ENCODE data around the gene TMEM63B.
A peak's percentile ranks its signal among the peaks of the same experiment; 100 is the strongest.
"Not testable (repeated sequence)": the region's sequence is repeated elsewhere in the genome, so short reads cannot be mapped to it uniquely, and the experiment has no call there.

Gene TMEM63B

DNA sequence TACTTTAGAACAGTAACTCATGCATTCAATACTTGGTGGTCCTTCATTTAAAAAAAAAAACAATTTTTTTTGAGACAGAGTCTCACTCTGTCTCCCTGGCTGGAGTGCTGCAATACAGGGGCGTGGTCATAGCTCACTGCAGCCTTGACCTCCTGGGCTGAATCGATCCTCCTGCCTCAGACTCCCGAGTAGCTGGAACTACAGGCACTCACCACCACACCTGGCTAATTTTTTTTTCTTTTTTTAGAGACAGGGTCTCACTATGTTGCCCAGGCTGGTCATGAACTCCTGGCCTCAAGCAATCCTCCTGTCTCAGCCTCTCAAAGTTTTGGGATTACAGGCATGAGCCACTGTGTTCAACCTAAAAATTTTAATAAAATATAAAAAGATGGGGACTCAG is 17.2 kb downstream of the TMEM63B start:
- not testable (repeated sequence) for DNase-seq (ENCODE audit: low read depth)

DNA sequence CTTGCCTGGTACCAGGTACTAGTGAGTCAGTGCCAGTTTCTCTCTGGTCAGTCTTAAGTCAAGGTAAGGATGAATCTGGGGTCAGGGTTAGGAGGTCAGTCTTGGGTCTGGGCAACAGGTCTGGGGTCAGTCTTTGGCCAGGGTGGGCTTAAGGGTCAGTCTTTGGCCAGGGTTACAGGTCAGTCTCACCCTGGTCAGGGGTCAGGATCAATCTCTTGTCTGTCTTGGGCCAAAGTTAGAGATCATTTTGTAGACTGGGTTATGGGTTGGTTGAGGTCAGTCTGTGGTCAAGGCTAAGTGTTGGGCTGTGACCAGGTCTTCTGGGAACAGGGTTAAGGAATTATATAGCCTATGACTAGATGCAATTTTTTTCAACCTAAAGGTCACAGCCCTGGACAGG is 18.5 kb downstream of the TMEM63B start:
- no peak for DNase-seq (ENCODE audit: low read depth)

DNA sequence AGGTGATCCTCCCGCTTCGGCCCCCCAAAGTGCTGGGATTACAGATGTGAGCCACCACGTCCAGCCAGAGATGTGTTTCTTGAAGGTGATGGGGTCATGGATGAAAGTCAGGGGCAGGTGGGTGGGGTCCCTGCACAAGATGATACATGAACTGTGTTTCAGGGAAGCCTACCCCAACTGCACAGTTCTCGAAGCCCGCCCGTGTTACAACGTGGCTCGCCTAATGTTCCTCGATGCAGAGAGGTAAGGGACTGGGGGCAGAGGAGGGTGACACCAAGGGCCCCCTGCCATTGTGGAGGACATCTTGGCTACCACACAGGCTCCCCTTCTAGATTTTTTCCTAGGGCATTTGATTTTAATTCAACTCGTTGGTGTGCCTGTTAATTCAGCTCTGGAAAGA is 19.3 kb downstream of the TMEM63B start:
- no peak for DNase-seq (ENCODE audit: low read depth)

DNA sequence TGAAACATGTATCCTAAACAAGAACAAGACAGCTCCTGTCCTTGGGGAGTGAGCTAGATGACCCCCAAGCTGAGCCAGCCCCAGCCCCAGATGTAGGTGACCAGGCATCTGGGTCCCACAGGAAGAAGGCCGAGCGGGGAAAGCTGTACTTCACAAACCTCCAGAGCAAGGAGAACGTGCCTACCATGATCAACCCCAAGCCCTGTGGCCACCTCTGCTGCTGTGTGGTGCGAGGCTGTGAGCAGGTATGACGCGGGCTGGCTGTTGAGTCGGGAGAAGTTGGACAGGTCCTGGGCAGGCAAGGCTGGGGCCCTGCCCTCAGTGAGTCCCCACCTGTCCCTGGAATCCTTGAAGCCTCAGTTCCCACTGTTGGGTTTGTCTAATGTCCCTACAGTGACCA is 19.9 kb downstream of the TMEM63B start:
- no peak for DNase-seq (ENCODE audit: low read depth)

DNA sequence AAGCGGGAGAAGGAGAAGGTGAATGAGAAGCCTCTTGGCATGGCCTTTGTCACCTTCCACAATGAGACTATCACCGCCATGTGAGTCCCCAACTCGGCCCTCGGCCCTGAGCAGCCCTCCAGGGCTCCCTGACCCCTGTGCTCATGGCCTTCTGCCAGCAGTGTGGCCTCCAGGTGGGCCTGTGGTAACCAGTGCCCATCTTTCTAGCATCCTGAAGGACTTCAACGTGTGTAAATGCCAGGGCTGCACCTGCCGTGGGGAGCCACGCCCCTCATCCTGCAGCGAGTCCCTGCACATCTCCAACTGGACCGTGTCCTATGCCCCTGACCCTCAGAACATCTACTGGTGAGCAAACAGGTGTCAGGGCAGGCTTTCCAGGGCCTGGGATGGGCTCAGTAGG is 21.0 kb downstream of the TMEM63B start:
- no peak for DNase-seq (ENCODE audit: low read depth)

DNA sequence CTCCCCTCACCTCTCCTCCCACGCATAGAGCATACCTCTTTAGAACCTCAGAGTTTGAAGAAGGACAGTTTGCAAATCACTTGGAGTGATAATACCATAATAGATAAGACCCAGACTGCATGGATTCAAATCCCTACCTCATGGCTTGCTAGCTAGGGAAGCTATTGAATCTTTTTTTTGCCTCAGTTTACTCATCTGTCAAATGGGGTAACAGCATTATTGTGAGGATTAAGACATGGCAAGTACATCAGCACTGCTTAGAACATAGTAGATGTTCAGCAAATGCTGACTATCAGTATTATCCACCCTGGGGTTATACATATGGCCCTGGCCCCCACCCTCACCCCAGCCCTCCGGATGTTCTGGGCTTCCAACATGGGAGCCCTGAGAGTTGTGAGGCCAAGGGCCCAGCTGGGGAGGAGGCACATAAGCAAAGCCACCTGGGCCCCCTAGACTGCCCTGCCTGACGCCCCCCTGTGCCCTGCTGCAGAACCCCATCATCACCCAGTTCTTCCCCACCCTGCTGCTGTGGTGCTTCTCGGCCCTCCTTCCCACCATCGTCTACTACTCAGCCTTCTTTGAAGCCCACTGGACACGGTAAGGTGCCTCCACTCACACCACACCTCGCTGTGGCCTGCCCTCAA is 22.1 kb downstream of the TMEM63B start:
- DNase-seq (ENCODE audit: low read depth): no peak

DNA sequence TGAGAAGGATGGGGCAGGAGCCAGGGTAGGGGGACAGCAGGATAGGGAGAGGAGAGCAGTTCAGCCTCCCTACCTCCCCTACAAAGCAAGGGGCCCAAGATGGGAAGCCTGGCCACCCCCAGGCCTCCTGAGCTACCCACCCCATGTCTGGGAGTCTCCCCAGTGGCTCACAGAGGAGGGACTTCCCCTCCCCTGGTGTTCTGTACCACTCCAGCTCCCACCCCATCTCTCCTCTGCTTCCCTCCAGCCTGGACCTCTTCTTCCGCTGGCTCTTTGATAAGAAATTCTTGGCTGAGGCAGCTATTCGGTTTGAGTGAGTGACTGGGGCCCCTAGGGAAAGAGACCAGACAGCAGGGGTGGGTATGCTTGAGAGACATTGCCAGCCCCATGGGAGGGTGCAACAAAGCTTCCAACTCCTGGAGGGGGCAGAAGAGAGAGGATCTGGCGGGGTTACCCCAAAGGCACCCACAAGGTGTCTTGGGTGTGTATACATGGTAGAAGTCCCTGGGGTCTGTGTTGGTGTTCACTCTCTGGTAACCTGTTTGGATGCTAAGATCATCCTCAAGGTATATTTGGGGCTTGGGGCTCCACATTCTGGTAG is 23.1 kb downstream of the TMEM63B start:
- DNase-seq (ENCODE audit: low read depth): no peak

DNA sequence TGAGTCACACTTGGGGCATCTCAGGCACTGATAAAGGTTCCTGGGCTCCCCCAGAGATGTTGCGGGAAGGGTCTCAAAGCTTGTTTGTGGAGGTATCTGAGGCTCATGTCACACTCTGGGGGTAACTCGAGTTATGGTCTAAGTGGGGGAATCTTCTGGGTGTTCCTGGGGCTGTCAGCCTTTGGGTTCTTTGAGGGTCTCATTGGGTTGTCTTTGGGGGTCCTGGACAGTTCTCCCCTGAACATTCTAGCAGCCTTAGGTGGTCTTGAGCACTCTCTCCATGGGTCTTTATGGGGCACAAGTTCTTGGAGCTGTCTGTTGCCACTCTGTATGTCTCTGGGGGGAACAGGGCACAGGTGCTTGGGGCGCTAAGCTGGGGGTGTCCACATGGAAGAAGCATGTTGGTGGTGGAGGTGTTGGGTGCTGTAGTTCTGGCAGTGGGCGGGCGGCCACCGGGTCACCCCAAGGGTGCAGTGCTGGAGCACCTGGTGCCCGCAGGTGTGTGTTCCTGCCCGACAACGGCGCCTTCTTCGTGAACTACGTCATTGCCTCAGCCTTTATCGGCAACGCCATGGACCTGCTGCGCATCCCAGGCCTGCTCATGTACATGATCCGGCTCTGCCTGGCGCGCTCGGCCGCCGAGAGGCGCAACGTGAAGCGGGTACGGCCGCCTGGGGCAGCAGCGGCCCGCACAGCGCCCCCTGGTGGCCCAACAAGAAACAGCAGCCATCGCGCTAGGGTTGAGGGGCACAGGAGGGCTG is 24.2 kb downstream of the TMEM63B start:
- DNase-seq (ENCODE audit: low read depth): peak; percentile 61

DNA sequence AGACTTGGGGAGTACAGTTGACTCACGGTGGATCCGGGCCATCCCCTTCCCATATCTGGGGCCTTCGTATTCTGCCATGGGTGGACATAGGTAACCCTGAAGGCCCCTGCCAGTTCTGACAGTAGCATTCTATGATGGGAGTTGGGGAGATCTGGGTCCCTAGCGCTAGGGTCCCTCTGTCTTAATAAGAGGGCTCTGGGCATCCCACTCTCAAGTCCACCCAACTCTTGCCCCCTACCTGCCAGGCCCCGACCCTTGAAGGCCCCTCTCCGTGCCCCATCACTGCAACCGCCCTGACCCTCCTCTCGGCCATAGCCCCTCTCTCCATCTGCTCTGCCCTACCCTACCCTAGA is 24.7 kb downstream of the TMEM63B start:
- no peak for DNase-seq (ENCODE audit: low read depth)

DNA sequence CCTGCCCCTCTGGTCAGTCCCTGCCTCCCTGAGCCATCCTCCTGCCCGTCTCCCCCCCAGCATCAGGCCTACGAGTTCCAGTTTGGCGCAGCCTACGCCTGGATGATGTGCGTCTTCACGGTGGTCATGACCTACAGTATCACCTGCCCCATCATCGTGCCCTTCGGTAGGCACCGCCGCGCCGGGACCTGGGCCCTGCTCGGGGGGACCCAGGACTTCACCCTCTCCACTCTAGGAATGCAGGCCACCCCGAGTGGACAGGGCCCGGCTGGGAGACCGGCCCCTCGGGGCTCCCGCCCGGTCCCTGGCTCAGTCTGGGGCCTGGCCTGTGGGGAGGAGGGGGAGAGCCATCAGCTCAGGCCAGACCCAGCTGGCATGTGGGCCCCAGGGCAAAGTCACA is 25.2 kb downstream of the TMEM63B start:
- no peak for DNase-seq (ENCODE audit: low read depth)

DNA sequence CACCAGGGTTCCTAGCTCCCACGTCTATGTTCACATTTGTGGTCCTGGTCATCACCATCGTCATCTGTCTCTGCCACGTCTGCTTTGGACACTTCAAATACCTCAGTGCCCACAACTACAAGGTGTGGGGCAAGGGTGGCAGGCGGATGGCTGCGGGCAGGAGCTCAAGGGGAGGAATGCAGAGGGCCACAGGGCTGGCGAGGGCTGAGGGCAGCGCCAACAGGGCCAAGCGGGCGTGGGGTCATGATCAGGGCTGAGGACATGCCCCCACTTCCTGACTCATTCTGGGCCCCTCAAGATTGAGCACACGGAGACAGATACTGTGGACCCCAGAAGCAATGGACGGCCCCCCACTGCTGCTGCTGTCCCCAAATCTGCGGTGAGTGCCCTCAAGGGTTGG is 26.7 kb downstream of the TMEM63B start:
- no peak for DNase-seq (ENCODE audit: low read depth)

DNA sequence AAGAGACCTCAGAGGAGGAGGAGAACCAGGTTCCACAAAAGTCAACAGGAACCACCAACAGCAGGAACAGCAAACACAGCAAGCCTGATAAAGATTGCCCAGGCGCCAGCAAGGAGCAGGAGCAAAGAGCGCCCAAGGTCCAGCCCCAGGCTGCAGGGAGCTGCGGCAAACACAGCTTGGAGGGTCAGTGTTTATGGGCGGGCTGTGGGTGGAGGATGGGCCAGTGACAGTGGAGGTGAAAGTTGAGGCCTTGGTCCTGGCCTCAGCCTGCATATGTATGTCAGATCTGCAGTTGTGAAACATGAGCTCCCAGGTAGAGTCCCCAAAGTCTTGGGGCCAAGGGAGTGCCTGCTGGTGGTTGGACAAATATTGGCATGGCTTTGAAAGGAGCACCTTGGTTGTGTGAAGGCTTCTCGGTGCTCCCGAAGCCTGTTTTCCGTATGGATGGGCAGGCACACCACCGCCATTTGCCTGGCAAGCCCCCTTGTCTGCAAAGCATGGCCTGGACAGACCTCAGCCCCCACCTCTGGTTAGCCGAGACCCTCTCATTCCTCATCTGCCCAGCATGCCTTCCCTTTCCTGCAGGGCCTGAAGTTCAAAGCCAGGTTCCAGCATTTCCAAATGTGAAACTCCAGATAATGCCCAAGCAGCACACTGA is 29.3 kb downstream of the TMEM63B start:
- no peak for DNase-seq (ENCODE audit: low read depth)

DNA sequence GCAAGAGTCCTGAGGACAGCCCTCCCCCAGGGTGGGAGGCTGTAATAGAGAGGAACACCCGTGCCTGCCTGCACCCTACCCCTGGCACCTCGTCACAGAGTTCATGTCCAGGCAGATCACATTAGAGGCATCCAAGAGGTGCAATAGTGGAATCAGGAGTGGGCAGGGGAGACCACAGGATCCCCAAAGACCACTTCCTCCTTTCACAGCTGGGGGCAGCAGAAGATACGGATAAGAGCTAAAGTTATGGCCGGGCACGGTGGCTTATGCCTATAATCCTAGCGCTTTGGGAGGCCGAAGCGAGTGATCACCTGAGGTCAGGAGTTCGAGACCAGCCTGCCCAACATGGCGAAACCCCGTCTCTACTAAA is 29.8 kb downstream of the TMEM63B start:
- DNase-seq (ENCODE audit: low read depth): no peak

DNA sequence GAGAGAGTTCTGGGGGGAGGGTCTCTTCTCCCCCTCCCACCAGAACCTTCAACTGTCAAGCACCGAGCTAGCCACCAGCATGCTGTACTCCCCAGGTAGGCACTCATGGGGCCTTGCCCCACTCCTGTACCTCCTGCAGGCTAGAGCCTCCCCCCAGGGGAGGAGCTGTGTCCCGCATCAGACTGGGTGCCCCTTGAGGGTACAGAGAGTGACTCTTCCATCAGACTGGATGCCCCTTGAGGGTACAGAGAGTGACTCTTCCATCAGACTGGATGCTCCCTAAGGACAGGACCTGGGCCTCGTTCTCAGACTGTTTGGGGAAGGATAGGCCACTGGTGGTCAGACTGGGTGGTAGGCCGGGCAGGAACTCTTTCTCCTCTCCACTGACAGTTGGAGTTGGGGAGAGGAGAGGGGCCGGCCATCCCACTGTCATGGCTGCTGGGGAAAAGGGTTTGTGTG is 31.4 kb downstream of the TMEM63B start, which contains the start of gene CAPN11:
Gene CAPN11 (plus strand): TSS at position 51 of the 459 bp plus-strand sequence. CDS start 29 bp downstream, at position 80.
- no peak for DNase-seq (ENCODE audit: low read depth)

DNA sequence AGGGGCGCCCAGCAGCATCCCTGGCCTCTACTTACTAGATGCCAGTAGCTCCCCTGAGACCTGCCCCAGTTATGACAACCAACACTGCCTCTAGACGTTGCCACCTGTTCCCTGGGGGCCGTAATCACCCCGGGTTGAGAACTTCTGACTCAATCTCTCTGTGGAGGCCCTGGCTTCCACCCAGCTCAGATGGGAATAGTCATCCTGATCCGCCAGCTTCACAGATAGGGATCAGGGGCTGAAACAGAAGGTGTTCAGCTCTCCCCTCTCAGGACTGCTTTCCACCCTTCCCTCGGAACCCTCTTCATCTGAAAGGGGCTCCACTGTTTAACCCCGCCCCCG is 34.6 kb downstream of the TMEM63B start:
- DNase-seq (ENCODE audit: low read depth): no peak

DNA sequence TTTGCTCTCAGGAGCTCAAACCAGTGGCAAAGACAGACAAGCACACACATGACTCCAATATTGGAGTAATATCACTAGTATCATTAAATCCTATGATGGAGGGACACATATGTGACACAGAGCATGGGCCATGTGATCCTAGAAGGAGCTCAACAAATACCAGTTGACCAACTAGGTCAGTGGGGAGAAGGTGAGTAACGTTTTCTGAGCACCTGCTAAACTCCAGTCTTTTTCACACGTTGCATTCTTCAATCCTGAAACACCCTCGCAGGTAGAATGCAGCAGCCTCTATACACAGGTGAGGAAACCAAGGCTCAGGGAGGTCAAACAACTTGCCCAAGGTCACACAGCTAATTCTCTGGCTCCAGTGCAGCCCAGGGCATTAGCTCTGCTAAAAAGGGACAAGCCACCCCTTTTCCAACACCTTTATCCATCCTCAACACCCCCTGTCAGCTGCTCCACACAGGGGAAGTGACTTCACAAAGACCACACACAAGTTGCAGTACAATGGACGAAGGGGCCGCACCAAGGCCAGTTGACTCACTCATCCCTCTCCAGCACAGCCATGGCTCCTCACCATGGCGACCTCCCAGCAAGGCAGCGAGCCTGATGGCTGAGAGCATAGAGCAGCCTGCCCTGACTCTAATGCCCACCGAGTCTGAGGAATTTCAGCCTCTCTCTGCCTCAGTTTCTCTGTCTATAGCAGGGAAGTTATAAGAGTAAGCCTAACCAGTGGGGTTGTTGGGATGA is 35.7 kb downstream of the TMEM63B start:
- no peak for DNase-seq (ENCODE audit: low read depth)

DNA sequence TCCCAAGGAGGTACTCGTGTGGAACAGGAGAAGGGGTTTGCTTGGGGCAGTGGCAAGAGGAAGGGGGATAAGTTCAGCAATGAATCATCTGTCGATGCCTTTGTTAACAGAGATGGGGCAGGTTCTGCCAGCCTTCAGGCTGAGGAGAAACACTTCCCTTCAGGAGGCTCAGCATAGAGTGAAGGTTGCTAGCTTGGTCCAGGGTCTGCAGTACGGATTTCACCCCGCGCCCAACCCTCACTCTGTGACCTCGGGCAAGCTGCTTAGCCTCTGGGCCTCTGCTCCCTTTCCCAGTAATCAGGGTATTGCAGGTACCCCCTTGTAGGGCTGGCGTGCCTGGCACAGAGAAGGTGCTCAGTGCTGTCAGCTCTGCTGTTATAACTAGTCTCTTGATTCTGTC is 38.8 kb downstream of the TMEM63B start:
- DNase-seq (ENCODE audit: low read depth): no peak

DNA sequence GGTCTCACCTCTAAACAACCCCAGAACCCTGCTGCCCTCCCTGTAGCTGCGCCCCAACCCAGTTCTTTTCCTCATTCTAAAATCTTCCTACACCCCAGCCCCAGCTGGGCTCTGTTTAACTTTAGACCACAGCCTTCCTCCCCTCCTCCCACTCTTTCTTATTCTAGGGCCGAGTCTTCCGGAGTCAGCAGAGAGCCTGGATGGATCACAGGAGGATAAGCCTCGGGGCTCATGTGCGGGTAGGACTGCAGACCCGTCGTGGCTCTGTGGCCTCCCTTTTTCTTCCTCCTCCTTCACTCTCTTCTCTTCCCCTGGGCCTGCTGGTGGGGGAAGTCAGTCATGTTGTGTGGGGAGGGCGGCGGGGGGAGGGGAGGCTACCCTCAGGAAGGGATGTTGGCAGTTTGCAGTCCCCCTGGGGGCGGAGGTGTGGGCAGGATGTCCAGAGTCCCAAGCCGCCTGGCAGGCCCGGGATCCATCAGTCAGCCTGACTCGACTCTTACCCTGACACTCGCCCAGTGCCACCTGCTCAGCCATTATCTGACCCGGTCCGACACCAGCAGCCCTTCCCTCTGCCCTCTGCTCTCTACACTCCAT is 39.3 kb downstream of the TMEM63B start:
- no peak for DNase-seq (ENCODE audit: low read depth)

DNA sequence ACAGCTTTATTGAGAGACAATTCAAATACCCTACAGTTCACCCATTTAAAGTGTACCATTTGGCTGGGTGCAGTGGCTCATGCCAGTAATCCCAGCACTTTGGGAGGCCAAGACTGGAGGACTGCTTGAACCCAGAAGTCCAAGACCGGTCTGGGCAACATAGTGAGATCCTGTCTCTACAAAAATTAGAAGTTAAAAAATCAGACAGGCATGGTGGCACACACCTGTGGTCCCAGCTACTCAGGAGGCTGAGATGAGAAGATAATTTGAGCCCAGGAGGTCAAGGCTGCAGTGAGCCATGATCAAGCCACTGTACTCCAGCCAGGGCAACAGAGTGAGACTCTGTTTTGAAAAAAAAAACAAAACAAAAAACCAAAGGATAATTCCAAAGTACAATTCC is 40.2 kb downstream of the TMEM63B start:
- no peak for DNase-seq (ENCODE audit: low read depth)

DNA sequence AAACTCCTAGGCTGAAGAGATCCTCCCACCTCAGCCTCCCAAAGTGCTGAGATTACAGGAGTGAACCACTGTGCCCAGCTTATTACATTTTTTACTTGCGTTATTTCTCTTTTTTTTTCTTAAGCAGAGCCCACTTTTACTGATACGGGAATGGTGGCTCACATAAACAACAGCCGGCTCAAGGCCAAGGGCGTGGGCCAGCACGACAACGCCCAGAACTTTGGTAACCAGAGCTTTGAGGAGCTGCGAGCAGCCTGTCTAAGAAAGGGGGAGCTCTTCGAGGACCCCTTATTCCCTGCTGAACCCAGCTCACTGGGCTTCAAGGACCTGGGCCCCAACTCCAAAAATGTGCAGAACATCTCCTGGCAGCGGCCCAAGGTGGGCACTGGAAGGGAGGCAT is 41.8 kb downstream of the TMEM63B start:
- no peak for DNase-seq (ENCODE audit: low read depth)

DNA sequence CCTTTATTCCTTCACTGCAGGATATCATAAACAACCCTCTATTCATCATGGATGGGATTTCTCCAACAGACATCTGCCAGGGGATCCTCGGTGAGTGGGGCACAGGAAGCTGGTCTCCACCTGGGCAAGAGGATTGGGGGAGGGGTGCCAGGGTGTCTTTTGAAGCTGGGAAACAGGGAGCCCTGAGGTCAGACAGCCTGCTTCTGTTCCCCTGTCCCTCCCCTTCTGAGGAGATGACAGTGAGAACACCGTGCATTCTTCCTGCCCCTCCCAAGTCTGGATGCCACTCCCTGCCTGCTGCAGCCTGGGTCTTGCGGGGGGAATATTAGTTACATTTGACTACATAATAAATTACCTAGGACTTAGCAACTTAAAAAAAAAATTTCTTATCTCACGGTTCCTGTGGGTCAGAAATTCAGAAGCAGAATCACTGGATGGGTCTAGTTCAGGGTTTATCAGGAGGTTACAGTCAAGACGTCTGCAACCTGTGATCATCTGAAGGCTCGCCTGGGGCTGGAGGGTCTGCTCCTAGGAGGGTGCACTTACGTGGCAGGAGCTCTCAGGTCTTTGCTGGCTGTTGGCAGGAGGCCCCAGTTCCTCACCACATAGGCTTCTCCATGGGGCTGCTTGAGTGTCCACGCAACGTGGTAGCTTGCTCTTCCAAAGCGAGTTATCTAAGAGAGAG is 42.7 kb downstream of the TMEM63B start:
- no peak for DNase-seq (ENCODE audit: low read depth)

Measured in stimulated activated CD8-positive, alpha-beta memory T cell treated with anti-CD3 and anti-CD28 coated beads, Interleukin-15, amount 100 ng/mL, for 1 hour (primary cell).